Activated CD4-positive, alpha-beta T cell treated with anti-CD3 and anti-CD28 coated beads, Interleukin-10, Interleukin-2, amounts not matched to agents 100 ng/mL and 50 ng/mL, durations not matched to agents 16 hours and 8 hours (primary cell): Measurements from ENCODE around the gene NEDD9.

Experiments used
- DNase-seq: peaks from one replicate; pipeline ENCODE4 v3.0.0-alpha.2; 2020

Gene NEDD9

GRCh38 chr6:11233673-11234573, 1.5 kb upstream of the NEDD9 start:
- DNase-seq: no peak

DNA sequence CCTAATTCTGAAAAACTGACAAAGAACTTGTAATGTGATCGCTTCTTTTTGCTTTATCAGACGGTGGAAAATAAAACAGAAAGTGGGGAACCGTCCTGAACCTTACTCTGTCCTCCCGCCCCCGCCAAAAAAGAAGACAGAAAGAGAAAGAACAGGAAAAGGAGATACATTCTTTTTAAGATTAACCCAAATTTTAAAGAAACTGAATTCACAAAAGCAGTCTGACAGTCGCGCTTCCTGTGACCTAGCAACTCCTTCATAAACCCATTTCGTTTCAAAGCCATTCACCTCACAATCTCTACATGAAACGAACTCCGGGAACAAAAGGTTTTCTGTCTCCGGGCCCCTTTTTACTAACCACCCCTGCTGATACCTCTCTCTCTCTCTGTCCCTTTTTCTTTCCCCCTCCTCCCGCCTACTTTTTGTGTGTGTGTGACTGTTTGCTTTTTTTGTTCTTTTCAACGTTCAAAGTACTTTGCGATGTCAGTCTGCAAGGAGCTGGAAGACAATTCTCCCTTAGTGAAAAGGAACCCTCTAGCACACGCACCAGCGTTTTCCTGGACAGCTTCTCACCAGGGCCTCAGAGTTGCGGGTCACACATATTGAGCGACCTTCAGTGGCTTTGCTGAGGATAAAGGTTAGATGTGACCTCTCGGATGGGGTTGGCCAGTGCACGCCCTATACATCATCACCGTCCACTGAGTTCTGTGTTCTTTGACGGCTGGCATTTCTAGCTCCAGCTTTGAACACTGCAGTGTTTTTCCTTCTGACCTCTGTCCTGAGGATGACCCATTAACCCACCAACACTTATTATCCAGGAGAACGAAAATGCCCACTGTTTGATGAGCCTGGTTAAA, 530 bp upstream of the NEDD9 start:
- DNase-seq: no peak

DNA sequence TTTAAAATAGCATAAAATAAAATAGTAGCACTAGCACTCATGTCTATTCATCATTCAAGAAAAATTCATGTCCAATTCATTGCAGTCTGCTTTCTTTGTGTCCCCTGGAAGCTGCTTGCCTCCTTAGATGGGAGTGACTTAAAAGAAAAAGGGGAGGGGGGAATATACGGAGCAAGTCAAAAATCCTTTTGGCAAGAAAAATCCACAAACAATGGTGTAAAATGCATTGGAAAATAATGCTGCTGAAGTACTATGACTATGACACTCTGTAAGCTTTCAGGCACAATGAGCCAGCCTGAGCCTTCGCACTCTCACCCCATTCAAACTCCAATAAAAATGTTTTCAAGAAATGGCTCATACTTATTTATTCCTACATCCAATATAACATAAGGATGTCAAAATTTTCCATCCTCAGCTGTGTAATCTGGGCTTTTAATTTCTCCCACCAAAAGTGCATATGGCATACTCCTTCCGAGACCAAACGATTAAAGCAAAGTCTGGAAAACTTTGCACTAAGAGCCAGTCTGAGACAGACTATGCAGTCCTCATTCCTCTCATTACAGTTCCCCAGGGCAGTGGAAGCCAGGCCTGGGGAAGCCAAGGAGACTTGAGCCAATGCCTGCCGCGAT, 790 bp downstream of the NEDD9 start:
- no peak for DNase-seq

- DNase-seq: no peak
Observed at GRCh38 chr6:11231108-11231463, 1.4 kb downstream of the NEDD9 start.

DNA sequence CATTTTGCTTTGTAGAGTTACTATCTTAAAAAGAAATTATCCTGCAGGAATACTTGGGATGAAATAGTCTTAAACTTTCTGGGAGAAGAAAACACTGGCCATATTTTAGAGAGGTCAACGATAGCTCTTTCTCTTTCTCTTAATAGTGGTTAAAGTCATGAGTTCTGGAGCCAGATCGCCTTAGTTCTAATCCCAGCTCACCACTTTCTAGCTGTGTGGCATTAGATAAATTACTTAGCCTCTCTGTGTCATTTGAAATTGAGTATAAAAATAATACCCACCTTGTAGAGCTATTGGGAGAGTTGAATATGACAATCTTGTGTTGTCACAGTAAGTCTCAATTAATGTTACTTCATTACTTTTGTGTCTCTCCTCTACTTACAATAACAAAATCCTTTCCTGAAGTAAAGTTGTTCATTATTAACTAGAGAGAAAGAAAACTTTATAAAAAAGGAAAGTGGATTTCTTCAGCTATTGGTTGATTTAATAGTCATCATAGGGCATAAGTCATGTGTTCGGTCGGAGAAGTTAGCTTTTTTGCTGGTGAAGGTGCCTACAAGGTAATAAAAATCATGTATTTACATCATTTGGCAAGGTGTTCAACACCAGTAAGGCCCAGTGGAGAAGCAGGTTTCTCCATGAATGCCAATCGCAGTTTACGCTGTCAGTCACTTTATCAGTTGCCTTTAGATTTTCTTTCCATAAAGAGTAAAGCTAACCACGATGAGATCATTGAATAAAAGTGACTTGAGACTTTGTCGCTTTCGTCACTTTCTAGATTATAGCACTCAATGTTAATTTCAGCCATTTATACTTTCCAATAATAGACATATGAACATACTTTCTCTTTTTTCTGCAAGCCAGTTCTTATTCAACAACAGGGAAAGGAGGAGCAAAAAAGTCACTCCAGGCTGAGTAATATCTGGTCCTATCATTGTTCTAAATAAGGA, 2.0 kb downstream of the NEDD9 start:
- DNase-seq: peak; percentile 26

- DNase-seq: no peak
Observed at GRCh38 chr6:11229655-11230046, 2.8 kb downstream of the NEDD9 start.

DNA sequence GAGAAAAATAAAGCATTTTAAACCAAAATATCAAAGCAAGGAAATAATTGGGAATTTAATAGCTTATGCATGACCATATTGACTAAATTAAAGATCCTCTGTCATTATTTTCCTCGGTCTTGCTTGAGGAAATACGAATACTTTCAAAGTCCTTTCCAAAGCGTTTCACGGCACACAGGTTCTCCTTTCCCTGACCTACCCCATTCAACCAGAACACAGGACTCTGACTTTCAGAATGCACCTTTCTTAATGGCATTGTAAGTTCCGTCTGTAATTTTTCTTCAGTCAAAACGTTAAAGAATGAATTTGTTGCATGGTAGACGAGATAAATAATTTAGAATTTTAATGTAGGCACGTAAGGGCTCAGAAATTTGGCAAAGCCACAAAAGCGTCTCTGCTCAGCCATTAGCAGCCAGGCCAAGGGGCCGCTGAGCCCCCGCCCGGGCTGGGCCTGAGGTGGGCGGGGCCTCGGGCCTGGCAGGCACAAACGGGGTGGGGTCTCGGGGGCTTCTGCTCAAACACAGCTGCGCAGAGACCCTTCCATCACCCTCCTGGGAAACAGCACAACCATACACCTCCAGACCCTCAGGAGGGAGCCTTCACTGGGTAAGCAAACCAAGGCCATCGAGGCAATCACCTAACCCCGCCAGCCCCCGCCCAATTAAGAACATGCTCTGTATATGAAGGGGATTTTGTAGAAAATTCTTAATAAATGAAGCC, 3.4 kb downstream of the NEDD9 start:
- DNase-seq: no peak

- DNase-seq: no peak
Observed at GRCh38 chr6:11227698-11228097, 4.8 kb downstream of the NEDD9 start.

GRCh38 chr6:11226005-11226404, 6.5 kb downstream of the NEDD9 start:
- no peak for DNase-seq

- peak; percentile 52 for DNase-seq
Observed at GRCh38 chr6:11224966-11225463, 7.5 kb downstream of the NEDD9 start.

DNA sequence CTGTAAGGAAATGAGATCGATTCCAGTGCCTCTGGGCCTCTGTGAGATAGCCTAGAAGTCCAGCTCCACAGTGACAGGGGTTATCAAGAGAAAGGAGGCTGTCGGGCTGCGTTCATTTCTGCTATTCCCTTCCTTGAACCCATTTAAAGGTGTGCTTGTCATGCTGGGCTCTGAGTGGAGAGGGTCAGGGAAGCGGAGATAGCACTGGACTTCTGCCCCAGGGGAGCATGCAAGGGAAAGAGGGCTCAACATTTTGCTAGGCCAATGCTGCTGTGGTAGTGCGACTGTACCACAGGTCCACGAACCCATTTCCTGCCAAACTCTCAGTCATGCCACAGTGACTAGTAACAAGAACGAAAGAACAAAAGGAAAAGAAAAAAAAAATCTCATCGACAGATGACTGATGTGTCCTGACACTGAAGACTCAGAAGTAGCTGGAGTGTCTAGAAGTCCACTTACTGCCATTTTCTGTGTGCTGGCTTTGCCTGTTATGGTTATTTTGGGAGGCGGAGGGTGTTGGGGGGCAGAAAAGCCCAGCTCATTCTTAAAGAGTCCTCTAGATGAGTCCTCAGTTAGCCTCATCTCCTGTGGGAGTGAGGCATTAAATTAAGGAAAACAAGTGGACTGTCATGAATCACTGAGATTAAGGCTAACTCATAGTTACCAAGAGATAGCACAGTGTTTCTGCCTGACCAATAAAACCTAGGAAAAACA, 8.1 kb downstream of the NEDD9 start:
- peak; percentile 85 for DNase-seq

- no peak for DNase-seq
Observed at GRCh38 chr6:11223286-11223864, 9.1 kb downstream of the NEDD9 start.

DNA sequence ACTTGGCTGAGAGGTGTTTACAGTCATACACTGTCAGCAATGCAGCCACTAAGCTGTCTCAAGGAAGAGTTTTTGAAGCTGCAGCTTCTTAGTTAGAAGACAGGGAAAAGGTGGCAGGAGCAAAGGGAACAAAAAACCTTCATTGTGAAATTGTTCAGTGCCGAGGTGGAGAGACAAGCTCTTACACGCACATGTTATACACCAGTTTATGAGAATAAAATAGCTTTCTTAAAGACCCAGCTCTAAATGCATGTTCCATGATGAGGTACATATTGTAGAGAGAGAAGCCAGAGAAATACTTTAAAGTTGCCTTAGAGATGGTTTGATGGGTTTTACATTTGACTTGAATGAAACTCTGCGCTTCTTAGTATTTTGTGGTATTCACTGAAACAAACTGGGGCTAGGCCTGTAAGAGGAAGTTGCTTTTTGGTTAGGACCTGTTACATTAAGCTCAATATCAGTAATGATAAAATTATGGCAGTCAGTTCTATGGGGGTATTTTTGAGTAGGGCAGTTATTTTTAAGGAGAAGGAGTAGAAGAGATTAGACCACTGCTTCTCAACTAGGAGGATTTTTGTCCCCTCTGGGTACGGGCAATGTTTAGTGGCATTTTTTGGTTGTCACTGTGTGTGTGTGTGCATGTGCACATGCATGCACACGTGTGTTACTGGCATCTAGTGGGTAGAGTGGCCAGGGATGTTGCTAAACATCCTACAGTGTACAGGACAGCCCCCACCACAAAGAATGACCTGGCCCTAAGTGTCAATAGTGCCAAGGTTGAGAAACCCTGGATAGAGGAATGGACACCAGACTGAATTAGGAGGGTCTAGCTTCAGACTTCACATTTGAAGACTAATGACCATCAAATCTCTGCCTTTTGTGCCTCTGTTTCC, 9.8 kb downstream of the NEDD9 start:
- peak; percentile 45 for DNase-seq

DNA sequence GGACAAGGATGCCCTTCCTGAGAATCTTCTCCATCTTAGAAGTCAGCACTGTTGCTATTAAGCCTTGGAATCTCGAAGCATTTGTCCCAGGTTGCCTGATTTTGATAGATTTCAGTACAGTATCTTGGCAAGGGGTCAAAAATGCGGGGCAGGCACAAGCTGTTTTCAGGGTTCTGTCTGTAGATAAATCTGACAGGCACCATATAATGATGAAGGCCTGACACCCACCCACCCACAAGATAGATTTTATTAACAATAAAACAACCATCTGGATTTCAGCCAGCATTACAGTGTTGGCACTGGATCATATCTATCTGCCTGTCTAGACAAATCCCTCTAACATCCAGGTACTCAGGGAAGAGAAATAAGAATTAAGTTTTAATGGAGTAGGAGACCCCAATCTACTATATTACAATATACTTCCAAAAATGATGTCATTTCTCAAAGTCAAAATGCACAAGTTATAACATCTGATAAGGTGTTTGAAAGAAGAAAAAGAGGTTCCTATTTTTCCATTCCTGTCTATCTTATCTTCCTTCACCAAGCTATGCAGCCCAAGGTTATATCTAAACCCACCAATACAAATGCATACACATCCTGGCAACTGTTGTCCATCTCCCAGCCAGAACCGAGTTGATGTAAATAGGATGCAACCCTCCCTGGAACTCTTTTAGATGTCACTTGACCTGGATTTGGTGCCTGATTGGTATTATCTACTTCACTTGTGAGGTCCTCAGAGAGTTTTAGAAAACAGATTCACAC, 10.7 kb downstream of the NEDD9 start:
- no peak for DNase-seq

DNA sequence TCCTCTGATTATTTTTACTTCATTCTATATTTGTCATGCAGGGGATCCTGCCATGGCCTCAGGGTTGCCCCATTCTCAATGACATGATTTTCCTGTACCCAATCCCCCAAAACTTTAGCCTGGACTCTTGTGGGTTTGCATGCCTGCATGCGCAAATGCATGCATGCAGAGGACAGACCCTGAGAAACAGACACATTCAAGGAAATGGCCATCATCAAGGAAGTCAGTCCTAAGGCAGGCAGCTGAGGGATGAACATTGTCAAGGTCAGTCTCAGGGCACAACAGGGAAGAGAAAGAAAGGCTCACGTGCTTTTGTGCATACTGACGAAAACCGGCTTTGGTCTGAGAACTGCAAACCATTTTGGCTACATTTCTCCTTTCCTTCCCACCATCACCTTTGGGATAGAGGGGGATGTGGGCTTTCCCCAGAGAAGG, 13.1 kb downstream of the NEDD9 start:
- DNase-seq: no peak

DNA sequence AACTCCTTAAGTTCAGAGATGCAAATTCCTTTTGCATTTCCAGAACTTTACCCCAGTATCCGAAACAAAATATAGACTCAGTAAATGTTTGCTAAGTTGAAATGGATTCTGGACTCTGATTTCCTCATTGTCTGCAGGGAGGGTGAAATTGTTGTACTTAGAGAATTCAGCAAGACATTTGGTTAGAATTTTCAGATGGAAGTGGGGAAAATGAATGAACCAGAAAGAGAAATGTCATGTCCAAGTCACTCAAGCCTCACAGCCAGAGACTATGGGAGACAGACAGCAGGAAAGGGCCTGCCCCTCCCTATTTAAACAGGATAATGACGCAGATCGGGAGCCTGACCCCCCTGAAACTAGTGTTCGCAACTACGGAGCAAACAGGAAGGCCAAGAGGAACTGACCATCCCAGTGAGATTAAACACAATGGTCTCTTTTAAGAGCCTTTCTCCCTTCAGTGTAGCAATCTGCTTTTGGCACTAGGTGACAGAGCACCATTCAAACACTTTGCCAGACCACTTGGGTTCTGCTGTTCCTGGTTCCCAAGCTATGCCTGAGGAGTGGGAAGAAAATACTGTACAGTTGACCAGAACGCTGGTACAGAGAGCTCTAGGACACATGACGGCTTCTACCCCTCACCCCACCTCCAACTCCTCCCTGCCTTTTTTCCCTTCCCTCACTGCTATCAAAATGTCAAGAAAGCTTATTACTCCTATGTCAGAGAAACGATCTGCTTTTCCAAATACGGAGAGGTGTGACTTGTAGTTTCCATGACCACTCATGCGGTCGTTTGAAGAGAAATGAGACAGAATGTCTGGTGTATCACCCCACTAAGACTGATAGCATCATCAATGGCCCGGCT, 13.7 kb downstream of the NEDD9 start:
- DNase-seq: peak; percentile 48

GRCh38 chr6:11218102-11218442, 14.4 kb downstream of the NEDD9 start:
- DNase-seq: no peak
